ENCODE results near the gene FCAMR.

The FCAMR gene

GRCh38 chr1:207014728-207015127 lies 44.5 kb upstream of the FCAMR start:
- no peak overlapping the region for H3K4me3 ChIP-seq (ENCODE audit: low read depth, low read length)
- no peak for TF ChIP-seq CTCF (IDR thresholded peaks at IDR 0.05; ENCODE audit: insufficient read depth, low read depth, low read length, missing control alignments)
- DNase-seq (ENCODE audit: low read depth), result peak; percentile 34

- TF ChIP-seq CTCF (IDR thresholded peaks at IDR 0.05; ENCODE audit: insufficient read depth, low read depth, low read length, missing control alignments), result no peak
- no peak for DNase-seq (ENCODE audit: low read depth)
- no peak overlapping the region for H3K4me3 ChIP-seq (ENCODE audit: low read depth, low read length)
Measured at GRCh38 chr1:207013321-207014085, 43.2 kb upstream of the FCAMR start.

GRCh38 chr1:207010726-207011125 lies 40.5 kb upstream of the FCAMR start:
- DNase-seq (ENCODE audit: low read depth), result no peak
- TF ChIP-seq CTCF (IDR thresholded peaks at IDR 0.05; ENCODE audit: insufficient read depth, low read depth, low read length, missing control alignments), result no peak

GRCh38 chr1:207009945-207010344 lies 39.7 kb upstream of the FCAMR start:
- H3K4me3 ChIP-seq (ENCODE audit: low read depth, low read length), result no peak overlapping the region
- no peak for TF ChIP-seq CTCF (IDR thresholded peaks at IDR 0.05; ENCODE audit: insufficient read depth, low read depth, low read length, missing control alignments)
- DNase-seq (ENCODE audit: low read depth), result no peak

More at GRCh38 chr1:207010726-207011125, 40.5 kb upstream of the FCAMR start:
- H3K4me3 ChIP-seq (ENCODE audit: low read depth, low read length), result no peak overlapping the region

- TF ChIP-seq CTCF (IDR thresholded peaks at IDR 0.05; ENCODE audit: insufficient read depth, low read depth, low read length, missing control alignments), result no peak
- DNase-seq (ENCODE audit: low read depth), result no peak
- H3K4me3 ChIP-seq (ENCODE audit: low read depth, low read length), result no peak overlapping the region
Measured at GRCh38 chr1:207009182-207009850, 39.1 kb upstream of the FCAMR start.

- no peak for TF ChIP-seq CTCF (IDR thresholded peaks at IDR 0.05; ENCODE audit: insufficient read depth, low read depth, low read length, missing control alignments)
- H3K4me3 ChIP-seq (ENCODE audit: low read depth, low read length), result no peak overlapping the region
- no peak for DNase-seq (ENCODE audit: low read depth)
Measured at GRCh38 chr1:207007352-207008033, 37.2 kb upstream of the FCAMR start.

Measured in GM12865 (cell line).